ENCODE measurements around the gene ALG14.

GRCh38 chr1:94971491-94971924 is 101.2 kb downstream of the ALG14 start:
- TF ChIP-seq CTCF (IDR thresholded peaks at IDR 0.05; ENCODE audit: poor library complexity, severe bottlenecking) = no peak
- TF ChIP-seq POLR2AphosphoS5 (IDR thresholded peaks at IDR 0.05) = no peak
- no peak for TF ChIP-seq EZH2 (IDR thresholded peaks at IDR 0.05; ENCODE audit: borderline replicate concordance, insufficient read depth, low read length, poor library complexity, severe bottlenecking)
- no peak for TF ChIP-seq RAD21 (conservative IDR thresholded peaks at IDR 0.05)
- no peak for TF ChIP-seq MXI1 (conservative IDR thresholded peaks at IDR 0.05; ENCODE audit: poor library complexity, severe bottlenecking)
- no peak for TF ChIP-seq SMC3 (conservative IDR thresholded peaks at IDR 0.05; ENCODE audit: poor library complexity)

Data from neural cell (in vitro differentiated cells).